ENCODE results near the gene CCNG2. TPM values are rescaled to one million over a fixed set of nuclear protein-coding genes. Genes with fewer than 3 reads are reported as not detected.

The CCNG2 gene
- 100 to 1,000 TPM in 1 of 2 donors, 10 to 100 TPM in 1; 34.0 to 145 TPM for total RNA-seq

- no peaks in the 10 kb centered on the region for H3K9me3 ChIP-seq
- DNase-seq, result peak; percentile 92
- intact Hi-C loops (cut with DNase I), result loop anchor here (10.0 kb wide), 1 partner anchor 82 kb away; the partner anchor contains the start of gene CCNI
- H3K36me3 ChIP-seq, result no peaks in the 10 kb centered on the region
- H3K27ac ChIP-seq, result peak within 1 kb of the TSS; percentile 98
- H3K4me3 ChIP-seq, result peak within 1 kb of the TSS; percentile 98
- no peaks in the 10 kb centered on the region for H3K27me3 ChIP-seq
- H3K4me1 ChIP-seq, result no peaks in the 10 kb centered on the region
- TF ChIP-seq CTCF (IDR thresholded peaks at IDR 0.05), result no peak
- H3K9ac ChIP-seq (ENCODE audit: low read depth in 2 of 2, low read length in 2 of 2), result peak within 1 kb of the TSS; percentile 90 to 93
Observed at GRCh38 chr4:77156912-77157858, at the start of gene CCNG2. Gene CCNG2 (plus strand): TSS chr4:77157207. CDS start chr4:77158533, 1,326 bp downstream.

GRCh38 chr4:77110730-77111129 is 46.3 kb upstream of the CCNG2 start:
- Histone ChIP-seq H3K27me3 (no peaks in the 10 kb centered on the region), H3K4me3 (no peak overlapping the region), H3K9ac (ENCODE audit: low read depth in 2 of 2, low read length in 2 of 2) (no peak overlapping the region), H3K27ac (no peak overlapping the region), H3K36me3 (no peaks in the 10 kb centered on the region), H3K9me3 (no peaks in the 10 kb centered on the region), H3K4me1 (no peaks in the 10 kb centered on the region)
- intact Hi-C loops (cut with DNase I), result no loop called here
- no peak for DNase-seq
- TF ChIP-seq CTCF (IDR thresholded peaks at IDR 0.05), result no peak

DNA sequence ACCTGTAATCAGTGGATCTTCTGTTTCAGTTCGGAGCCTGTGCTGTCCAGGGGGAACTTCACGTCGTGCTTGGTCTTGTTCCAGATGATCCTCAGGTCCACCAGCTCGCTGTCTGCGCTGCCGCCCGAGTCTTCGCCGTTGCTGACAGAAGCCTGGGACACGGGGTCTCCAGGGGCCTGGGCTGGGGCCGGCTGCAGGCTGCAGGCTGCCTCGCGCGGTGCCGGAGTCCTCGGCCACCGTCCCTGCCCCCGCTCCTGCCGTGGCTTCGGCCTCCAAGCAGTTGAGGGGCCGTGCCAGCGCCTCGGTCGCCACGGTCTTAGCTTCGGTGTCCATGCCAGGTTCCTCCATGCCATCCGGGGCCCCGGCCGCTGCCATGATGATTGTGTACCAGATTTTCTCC is 43.9 kb upstream of the CCNG2 start:
- Histone ChIP-seq H3K4me3 (no peak overlapping the region), H3K27ac (no peak overlapping the region), H3K9me3 (no peaks in the 10 kb centered on the region), H3K9ac (ENCODE audit: low read depth in 2 of 2, low read length in 2 of 2) (no peak overlapping the region), H3K27me3 (no peaks in the 10 kb centered on the region), H3K36me3 (no peaks in the 10 kb centered on the region), H3K4me1 (no peaks in the 10 kb centered on the region)
- no peak for TF ChIP-seq CTCF (IDR thresholded peaks at IDR 0.05)
- intact Hi-C loops (cut with DNase I), result no loop called here
- DNase-seq, result no peak

GRCh38 chr4:77117721-77118120 is 39.3 kb upstream of the CCNG2 start:
- Histone ChIP-seq H3K4me3 (no peak overlapping the region), H3K27me3 (no peaks in the 10 kb centered on the region), H3K4me1 (no peaks in the 10 kb centered on the region), H3K27ac (no peak overlapping the region), H3K36me3 (no peaks in the 10 kb centered on the region), H3K9ac (ENCODE audit: low read depth in 2 of 2, low read length in 2 of 2) (no peak overlapping the region), H3K9me3 (no peaks in the 10 kb centered on the region)
- no peak for TF ChIP-seq CTCF (IDR thresholded peaks at IDR 0.05)
- no peak for DNase-seq
- intact Hi-C loops (cut with DNase I), result no loop called here

GRCh38 chr4:77120886-77121508 is 36.0 kb upstream of the CCNG2 start:
- H3K9me3 ChIP-seq, result no peaks in the 10 kb centered on the region
- no peaks in the 10 kb centered on the region for H3K36me3 ChIP-seq
- DNase-seq, result no peak
- H3K27me3 ChIP-seq, result no peaks in the 10 kb centered on the region
- no peak overlapping the region for H3K27ac ChIP-seq
- H3K4me3 ChIP-seq, result no peak overlapping the region
- H3K4me1 ChIP-seq, result no peaks in the 10 kb centered on the region
- H3K9ac ChIP-seq (ENCODE audit: low read depth in 2 of 2, low read length in 2 of 2), result no peak overlapping the region
- intact Hi-C loops (cut with DNase I), result no loop called here
- no peak for TF ChIP-seq CTCF (IDR thresholded peaks at IDR 0.05)
